ENCODE data around the gene MSRB1.

The MSRB1 gene

DNA sequence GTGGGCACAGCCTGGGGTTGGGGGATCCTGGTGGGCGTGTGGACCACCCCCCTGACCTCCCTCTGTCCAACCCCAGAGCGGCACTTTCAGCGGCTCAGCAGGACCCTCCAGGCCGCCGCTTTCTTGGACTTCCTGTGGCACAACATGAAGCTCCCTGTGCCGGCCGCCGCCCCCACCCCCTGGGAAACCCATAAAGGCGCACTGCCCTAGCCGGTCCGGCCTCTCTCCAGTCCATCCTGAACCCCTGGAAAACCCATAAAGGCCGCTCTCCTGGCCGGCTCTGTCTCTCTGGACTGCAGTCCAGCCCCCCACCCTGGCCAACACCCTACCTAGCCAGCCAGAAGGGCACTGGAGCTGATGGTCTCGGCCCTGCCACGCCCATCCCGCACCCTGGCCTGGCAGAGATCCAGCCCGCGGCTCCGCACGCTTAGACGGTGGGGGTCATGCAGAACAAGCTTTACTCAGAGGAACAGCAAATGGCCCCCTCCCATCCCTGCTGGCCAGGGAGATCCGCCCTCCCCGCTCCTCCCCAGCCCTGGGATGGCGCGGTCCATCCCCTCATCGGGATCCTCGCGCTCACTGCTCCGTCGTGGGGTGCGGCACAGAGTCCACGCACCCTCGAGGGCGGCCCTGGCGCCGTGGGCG is 35.6 kb upstream of the MSRB1 start:
- TF ChIP-seq, protein P1, sequence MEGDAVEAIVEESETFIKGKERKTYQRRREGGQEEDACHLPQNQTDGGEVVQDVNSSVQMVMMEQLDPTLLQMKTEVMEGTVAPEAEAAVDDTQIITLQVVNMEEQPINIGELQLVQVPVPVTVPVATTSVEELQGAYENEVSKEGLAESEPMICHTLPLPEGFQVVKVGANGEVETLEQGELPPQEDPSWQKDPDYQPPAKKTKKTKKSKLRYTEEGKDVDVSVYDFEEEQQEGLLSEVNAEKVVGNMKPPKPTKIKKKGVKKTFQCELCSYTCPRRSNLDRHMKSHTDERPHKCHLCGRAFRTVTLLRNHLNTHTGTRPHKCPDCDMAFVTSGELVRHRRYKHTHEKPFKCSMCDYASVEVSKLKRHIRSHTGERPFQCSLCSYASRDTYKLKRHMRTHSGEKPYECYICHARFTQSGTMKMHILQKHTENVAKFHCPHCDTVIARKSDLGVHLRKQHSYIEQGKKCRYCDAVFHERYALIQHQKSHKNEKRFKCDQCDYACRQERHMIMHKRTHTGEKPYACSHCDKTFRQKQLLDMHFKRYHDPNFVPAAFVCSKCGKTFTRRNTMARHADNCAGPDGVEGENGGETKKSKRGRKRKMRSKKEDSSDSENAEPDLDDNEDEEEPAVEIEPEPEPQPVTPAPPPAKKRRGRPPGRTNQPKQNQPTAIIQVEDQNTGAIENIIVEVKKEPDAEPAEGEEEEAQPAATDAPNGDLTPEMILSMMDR (IDR thresholded peaks at IDR 0.05) = no peak
- no peak overlapping the region for H3K4me3 ChIP-seq
- no peak for DNase-seq (ENCODE audit: low spot score)
- H3K27ac ChIP-seq = no peak overlapping the region

DNA sequence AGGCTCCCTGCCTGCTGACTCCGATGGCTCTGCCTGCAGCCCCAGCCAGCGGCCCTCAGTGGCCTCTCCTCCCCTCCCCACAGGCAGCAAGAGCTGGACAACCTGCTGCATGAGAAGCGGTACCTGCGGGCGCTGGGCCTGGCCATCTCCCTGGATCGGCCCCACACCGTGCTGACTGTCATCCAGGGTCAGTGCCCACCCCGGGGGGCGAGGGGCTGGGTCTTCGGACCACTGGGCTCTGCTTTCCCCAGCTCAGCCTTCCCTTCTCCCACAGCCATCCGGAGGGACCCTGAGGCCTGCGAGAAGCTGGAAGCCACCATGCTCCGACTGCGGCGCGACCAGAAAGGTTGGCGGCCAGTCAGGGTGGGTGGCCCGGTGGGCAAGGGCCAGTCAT is 34.9 kb upstream of the MSRB1 start:
- TF ChIP-seq, protein P1 (IDR thresholded peaks at IDR 0.05) = no peak
- no peak overlapping the region for H3K4me3 ChIP-seq
- DNase-seq (ENCODE audit: low spot score) = no peak
- no peak overlapping the region for H3K27ac ChIP-seq

DNA sequence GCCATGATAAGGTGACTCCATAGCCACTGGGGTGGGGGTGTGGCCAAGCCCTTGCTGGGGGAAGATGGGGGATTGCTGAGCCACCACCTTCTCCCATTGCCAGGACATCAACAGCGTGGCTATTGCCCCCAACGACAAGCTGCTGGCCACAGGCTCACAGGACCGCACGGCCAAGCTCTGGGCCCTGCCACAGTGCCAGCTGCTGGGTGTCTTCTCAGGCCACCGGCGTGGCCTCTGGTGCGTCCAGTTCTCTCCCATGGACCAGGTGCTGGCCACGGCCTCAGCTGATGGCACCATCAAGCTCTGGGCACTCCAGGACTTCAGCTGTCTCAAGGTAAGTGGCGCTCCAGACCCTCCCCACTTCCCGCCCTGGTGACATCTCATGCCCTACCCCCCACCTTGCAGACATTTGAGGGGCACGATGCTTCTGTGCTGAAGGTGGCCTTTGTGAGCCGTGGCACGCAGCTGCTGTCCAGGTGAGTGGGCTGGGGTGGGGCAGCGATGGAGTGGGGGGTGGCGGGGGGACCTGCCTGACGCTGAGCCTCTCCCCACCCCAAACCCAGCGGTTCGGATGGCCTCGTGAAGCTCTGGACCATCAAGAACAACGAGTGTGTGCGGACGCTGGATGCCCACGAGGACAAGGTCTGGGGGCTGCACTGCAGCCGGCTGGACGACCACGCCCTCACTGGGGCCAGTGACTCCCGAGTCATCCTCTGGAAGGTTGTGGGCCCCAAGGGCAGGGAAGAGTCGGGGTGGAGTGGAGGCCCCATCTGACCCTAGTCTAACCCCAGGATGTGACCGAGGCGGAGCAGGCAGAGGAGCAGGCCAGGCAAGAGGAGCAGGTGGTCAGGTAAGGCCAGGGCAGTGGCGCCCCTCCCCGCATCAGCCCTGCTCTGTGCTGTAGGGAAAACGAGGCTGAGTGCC is 34.2 kb upstream of the MSRB1 start:
- TF ChIP-seq, protein P1 (IDR thresholded peaks at IDR 0.05) = no peak
- H3K27ac ChIP-seq = no peak overlapping the region
- DNase-seq (ENCODE audit: low spot score) = no peak
- no peak overlapping the region for H3K4me3 ChIP-seq

DNA sequence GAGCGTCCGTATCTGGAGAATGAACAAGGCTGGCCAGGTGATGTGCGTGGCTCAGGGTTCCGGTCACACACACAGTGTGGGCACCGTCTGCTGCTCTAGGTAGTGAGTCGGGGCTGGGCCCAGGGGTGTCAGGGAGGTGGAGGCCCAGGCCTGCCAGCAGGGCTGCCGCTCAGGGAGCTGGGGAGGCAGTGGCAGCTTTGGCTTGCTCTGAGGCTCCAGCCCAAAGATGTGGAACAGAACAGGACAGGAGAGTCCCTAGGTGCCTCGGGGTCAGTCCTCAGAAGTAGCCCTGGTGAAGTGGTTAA is 33.2 kb upstream of the MSRB1 start:
- Histone ChIP-seq H3K4me3 (no peak overlapping the region), H3K27ac (no peak overlapping the region)
- TF ChIP-seq, protein P1 (IDR thresholded peaks at IDR 0.05) = no peak
- DNase-seq (ENCODE audit: low spot score) = no peak

DNA sequence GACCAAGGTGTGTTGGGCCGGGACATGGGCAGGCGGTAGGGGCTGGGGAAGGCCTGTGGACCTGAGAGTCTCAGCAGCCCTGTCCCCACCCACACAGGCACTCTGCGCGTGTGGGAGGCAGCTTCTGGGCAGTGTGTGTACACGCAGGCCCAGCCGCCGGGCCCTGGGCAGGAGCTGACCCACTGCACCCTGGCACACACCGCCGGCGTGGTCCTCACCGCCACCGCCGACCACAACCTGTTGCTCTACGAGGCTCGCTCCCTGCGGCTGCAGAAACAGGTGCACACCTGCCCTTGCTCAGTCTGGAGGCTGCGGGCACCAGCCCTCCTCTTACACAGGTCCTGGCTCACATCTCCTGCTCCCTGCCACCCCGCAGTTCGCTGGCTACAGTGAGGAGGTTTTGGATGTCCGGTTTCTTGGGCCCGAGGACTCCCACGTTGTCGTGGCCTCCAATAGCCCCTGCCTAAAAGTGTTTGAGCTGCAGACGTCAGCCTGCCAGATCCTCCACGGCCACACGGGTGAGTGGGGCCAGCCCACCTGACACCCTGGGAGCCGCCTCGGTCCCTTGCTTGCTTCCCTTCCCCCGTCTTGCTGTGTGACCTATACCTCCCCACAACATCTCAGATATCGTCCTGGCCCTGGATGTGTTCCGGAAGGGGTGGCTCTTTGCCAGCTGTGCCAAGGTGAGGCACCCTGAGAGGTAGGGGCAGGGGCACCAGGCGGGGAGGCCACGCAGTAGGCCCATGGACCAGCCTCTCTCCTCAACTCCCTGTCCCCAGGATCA is 32.6 kb upstream of the MSRB1 start:
- DNase-seq (ENCODE audit: low spot score) = no peak
- H3K27ac ChIP-seq = no peak overlapping the region
- no peak overlapping the region for H3K4me3 ChIP-seq
- TF ChIP-seq, protein P1 (IDR thresholded peaks at IDR 0.05) = no peak

DNA sequence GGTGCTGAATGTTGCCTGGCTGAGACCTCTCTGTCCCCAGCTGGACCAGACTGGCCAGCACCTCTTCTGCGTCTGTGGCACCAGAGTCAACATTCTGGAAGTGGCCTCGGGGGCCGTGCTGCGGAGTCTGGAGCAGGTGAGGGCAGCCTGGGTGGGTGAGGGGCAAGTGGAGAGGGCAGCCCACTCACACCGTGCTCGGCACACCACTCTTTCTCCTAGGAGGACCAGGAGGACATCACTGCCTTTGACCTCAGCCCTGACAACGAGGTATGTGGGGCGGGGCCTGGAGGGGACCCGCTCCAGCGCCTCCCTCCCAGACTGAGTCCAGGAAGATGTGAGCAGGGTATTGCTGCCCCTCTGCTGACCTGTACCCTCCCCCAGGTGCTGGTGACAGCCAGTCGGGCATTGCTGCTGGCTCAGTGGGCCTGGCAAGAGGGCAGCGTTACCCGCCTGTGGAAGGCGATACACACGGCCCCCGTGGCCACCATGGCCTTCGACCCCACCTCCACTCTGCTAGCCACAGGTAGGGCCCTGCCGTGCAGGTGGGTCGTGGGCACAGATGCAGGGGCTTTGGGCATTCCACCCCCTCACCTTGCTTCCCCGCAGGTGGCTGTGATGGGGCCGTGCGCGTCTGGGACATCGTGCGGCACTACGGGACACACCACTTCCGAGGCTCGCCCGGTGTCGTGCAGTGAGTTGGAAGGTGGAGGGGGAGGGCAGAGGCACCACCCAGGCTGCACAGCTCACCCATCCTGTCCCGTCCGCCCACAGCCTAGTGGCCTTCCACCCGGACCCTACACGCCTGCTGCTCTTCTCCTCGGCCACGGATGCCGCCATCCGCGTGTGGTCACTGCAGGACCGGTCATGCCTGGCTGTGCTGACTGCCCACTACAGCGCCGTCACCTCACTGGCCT is 31.4 kb upstream of the MSRB1 start:
- Histone ChIP-seq H3K4me3 (no peak overlapping the region), H3K27ac (no peak overlapping the region)
- TF ChIP-seq, protein P1 (IDR thresholded peaks at IDR 0.05) = no peak
- DNase-seq (ENCODE audit: low spot score) = no peak
